ENCODE data around the gene LYZL2. TPM values are rescaled to one million over a fixed set of nuclear protein-coding genes. Genes with fewer than 3 reads are reported as not detected.
"Not testable (repeated sequence)": the region's sequence is repeated elsewhere in the genome, so short reads cannot be mapped to it uniquely, and the experiment has no call there.

LYZL2 gene
- total and polyA plus RNA-seq, 4 donors = not detected

DNA sequence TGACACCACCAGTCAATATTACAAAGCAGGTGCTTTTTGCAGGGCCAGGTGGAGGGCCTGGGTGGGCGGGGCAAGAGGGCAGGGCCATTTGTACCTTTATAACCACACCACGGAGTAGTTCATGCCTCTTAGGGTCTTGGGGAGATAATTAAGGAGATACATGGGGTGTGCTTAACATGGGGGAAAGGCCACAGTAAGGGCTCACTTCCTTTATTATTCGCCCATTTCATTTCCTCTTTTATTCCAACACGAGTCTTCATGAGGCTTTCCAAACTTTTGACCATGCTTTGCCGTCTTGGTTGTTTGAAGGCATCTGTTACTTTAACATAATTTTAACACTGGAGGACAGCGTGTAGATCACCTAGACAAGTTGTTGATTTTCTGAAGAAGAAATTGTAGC is 33.3 kb upstream of the LYZL2 start (continued):
- TF ChIP-seq CTCF (IDR thresholded peaks at IDR 0.05; ENCODE audit: low read depth, low read length, missing input control) = no peak
- TF ChIP-seq JUND (IDR thresholded peaks at IDR 0.05) = no peak
- TF ChIP-seq, protein P1, sequence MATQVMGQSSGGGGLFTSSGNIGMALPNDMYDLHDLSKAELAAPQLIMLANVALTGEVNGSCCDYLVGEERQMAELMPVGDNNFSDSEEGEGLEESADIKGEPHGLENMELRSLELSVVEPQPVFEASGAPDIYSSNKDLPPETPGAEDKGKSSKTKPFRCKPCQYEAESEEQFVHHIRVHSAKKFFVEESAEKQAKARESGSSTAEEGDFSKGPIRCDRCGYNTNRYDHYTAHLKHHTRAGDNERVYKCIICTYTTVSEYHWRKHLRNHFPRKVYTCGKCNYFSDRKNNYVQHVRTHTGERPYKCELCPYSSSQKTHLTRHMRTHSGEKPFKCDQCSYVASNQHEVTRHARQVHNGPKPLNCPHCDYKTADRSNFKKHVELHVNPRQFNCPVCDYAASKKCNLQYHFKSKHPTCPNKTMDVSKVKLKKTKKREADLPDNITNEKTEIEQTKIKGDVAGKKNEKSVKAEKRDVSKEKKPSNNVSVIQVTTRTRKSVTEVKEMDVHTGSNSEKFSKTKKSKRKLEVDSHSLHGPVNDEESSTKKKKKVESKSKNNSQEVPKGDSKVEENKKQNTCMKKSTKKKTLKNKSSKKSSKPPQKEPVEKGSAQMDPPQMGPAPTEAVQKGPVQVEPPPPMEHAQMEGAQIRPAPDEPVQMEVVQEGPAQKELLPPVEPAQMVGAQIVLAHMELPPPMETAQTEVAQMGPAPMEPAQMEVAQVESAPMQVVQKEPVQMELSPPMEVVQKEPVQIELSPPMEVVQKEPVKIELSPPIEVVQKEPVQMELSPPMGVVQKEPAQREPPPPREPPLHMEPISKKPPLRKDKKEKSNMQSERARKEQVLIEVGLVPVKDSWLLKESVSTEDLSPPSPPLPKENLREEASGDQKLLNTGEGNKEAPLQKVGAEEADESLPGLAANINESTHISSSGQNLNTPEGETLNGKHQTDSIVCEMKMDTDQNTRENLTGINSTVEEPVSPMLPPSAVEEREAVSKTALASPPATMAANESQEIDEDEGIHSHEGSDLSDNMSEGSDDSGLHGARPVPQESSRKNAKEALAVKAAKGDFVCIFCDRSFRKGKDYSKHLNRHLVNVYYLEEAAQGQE (IDR thresholded peaks at IDR 0.05) = no peak

- H3K4me1 ChIP-seq (ENCODE audit: control insufficient read depth in 4 of 4, insufficient read depth in 4 of 4, low read length in 3 of 4); H3K9me3 ChIP-seq (ENCODE audit: control insufficient read depth in 4 of 4, low read length in 3 of 4); H3K4me3 ChIP-seq (ENCODE audit: low read depth in 1 of 3, low read length in 3 of 3); H3K9ac ChIP-seq (ENCODE audit: low read depth in 1 of 2, low read length in 2 of 2); DNase-seq (ENCODE audit: low spot score); H3K27me3 ChIP-seq (ENCODE audit: control insufficient read depth in 4 of 4, insufficient read depth in 4 of 4, low read length in 3 of 4); H3K36me3 ChIP-seq (ENCODE audit: control insufficient read depth in 4 of 4, insufficient read depth in 3 of 4, low read depth in 1 of 4, low read length in 3 of 4); H3K27ac ChIP-seq (ENCODE audit: low read depth in 1 of 2, low read length in 2 of 2): not testable (repeated sequence)
- WGBS = 82% methylated on average over 3 of the region's 3 CpGs
Observed at GRCh38 chr10:30660314-30660713, 30.8 kb upstream of the LYZL2 start.

DNA sequence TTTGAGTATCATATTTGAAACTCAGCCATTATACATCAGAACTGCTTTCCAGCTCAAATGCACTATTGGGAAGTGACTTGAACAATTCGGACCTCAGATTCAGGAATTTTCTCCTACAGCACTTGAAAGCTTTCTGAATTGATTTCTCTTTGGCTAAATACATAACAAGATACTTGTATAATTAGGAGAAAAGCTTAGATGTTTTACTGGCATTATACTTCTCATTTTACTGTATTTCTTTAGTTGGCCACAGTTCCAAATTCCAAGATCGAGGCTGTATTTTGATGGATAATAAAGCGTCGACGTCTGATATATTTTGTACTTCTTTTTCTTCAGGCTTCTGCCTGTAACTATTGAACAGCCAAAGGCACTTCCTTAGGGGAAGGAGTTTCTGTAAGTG is 26.7 kb upstream of the LYZL2 start:
- Histone ChIP-seq H3K9me3 (ENCODE audit: control insufficient read depth in 4 of 4, low read length in 3 of 4) (no peaks in the 10 kb centered on the region), H3K9ac (ENCODE audit: low read depth in 1 of 2, low read length in 2 of 2) (no peak overlapping the region), H3K27ac (ENCODE audit: low read depth in 1 of 2, low read length in 2 of 2) (no peak overlapping the region), H3K36me3 (ENCODE audit: control insufficient read depth in 4 of 4, insufficient read depth in 3 of 4, low read depth in 1 of 4, low read length in 3 of 4) (no peaks in the 10 kb centered on the region), H3K4me1 (ENCODE audit: control insufficient read depth in 4 of 4, insufficient read depth in 4 of 4, low read length in 3 of 4) (no peaks in the 10 kb centered on the region), H3K27me3 (ENCODE audit: control insufficient read depth in 4 of 4, insufficient read depth in 4 of 4, low read length in 3 of 4) (no peaks in the 10 kb centered on the region), H3K4me3 (ENCODE audit: low read depth in 1 of 3, low read length in 3 of 3) (no peak overlapping the region)
- TF ChIP-seq HNF4G (IDR thresholded peaks at IDR 0.05) (no peak), MAX (IDR thresholded peaks at IDR 0.05) (no peak), CTCF (IDR thresholded peaks at IDR 0.05; ENCODE audit: low read depth, low read length, missing input control) (no peak), FOXA1 (IDR thresholded peaks at IDR 0.05) (no peak), JUND (IDR thresholded peaks at IDR 0.05) (no peak), GABPA (IDR thresholded peaks at IDR 0.05 in 1 of 2, conservative IDR thresholded peaks at IDR 0.05 in 1 of 2) (no peak)
- TF ChIP-seq, protein P2, sequence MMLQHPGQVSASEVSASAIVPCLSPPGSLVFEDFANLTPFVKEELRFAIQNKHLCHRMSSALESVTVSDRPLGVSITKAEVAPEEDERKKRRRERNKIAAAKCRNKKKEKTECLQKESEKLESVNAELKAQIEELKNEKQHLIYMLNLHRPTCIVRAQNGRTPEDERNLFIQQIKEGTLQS (IDR thresholded peaks at IDR 0.05) = no peak
- 69% methylated on average over 5 of the region's 5 CpGs for WGBS
- no peak for DNase-seq (ENCODE audit: low spot score)

- H3K9me3 ChIP-seq (ENCODE audit: control insufficient read depth in 4 of 4, low read length in 3 of 4); H3K4me1 ChIP-seq (ENCODE audit: control insufficient read depth in 4 of 4, insufficient read depth in 4 of 4, low read length in 3 of 4); H3K4me3 ChIP-seq (ENCODE audit: low read depth in 1 of 3, low read length in 3 of 3); H3K27ac ChIP-seq (ENCODE audit: low read depth in 1 of 2, low read length in 2 of 2); H3K27me3 ChIP-seq (ENCODE audit: control insufficient read depth in 4 of 4, insufficient read depth in 4 of 4, low read length in 3 of 4); H3K36me3 ChIP-seq (ENCODE audit: control insufficient read depth in 4 of 4, insufficient read depth in 3 of 4, low read depth in 1 of 4, low read length in 3 of 4); DNase-seq (ENCODE audit: low spot score); H3K9ac ChIP-seq (ENCODE audit: low read depth in 1 of 2, low read length in 2 of 2): not testable (repeated sequence)
- 85% methylated on average over 8 of the region's 8 CpGs for WGBS
Observed at GRCh38 chr10:30655001-30655400, 25.4 kb upstream of the LYZL2 start.

GRCh38 chr10:30651470-30652397 is 22.2 kb upstream of the LYZL2 start:
- not testable (repeated sequence) for H3K36me3 ChIP-seq (ENCODE audit: control insufficient read depth in 4 of 4, insufficient read depth in 3 of 4, low read depth in 1 of 4, low read length in 3 of 4); H3K4me3 ChIP-seq (ENCODE audit: low read depth in 1 of 3, low read length in 3 of 3); H3K9ac ChIP-seq (ENCODE audit: low read depth in 1 of 2, low read length in 2 of 2); H3K9me3 ChIP-seq (ENCODE audit: control insufficient read depth in 4 of 4, low read length in 3 of 4); DNase-seq (ENCODE audit: low spot score); H3K27ac ChIP-seq (ENCODE audit: low read depth in 1 of 2, low read length in 2 of 2); H3K4me1 ChIP-seq (ENCODE audit: control insufficient read depth in 4 of 4, insufficient read depth in 4 of 4, low read length in 3 of 4); H3K27me3 ChIP-seq (ENCODE audit: control insufficient read depth in 4 of 4, insufficient read depth in 4 of 4, low read length in 3 of 4)
- 85% methylated on average over 9 of the region's 10 CpGs for WGBS

Measured in liver (tissue), 9 donors.